Right lobe of liver (tissue), 6 donors: ENCODE data around the gene KATNBL1. TPM values are rescaled to one million over a fixed set of nuclear protein-coding genes. Genes with fewer than 3 reads are reported as not detected.

Experiments used
- ATAC-seq, 4 donors: fragments of 200-7000 bp; cut with Tn5 transposase; one replicate each; pipeline ENCODE4 v1.9.1; 2020; ENCODE audit warnings: mild to moderate bottlenecking in 4 of 4, moderate library complexity in 4 of 4
- DNase-seq, 3 donors: peaks; one replicate each; pipeline ENCODE4 v3.0.0-alpha.2; 2020
- H3K27ac ChIP-seq, 3 donors: fragments of 200-600 bp; one replicate each; pipeline ENCODE4 v1.8.0; 2022
- H3K27me3 ChIP-seq, 2 donors: fragments of 200-600 bp; one replicate each; pipeline ENCODE4 v1.8.0; 2022
- H3K36me3 ChIP-seq, 4 donors: fragments of 200-600 bp; sonication (generic) in 1 of 4; one replicate each; pipeline versions ENCODE4 v1.5.1 to v1.8.0; 2017 to 2022; ENCODE audit warnings: control low read depth in 1 of 4
- H3K4me1 ChIP-seq, 4 donors: fragments of 200-600 bp; sonication (generic) in 1 of 4; one replicate each; pipeline versions ENCODE4 v1.5.1 to v1.8.0; 2017 to 2022; ENCODE audit warnings: control low read depth in 1 of 4
- H3K4me3 ChIP-seq, 3 donors: fragments of 200-600 bp; one replicate each; pipeline ENCODE4 v1.8.0; 2022
- H3K9me3 ChIP-seq, 4 donors: fragments of 200-600 bp; sonication (generic) in 1 of 4; one replicate each; pipeline versions ENCODE4 v1.5.1 to v1.8.0; 2017 to 2022; ENCODE audit warnings: control low read depth in 1 of 4
- CTCF ChIP-seq, 4 donors: fragments of 200-600 bp in 3 of 4; fragments of 450-650 bp in 1 of 4; IDR thresholded peaks; one replicate each; pipeline versions ENCODE4 v1.5.1 to v1.8.0; 2016 to 2022; ENCODE audit warnings: antibody characterized with exemption in 4 of 4, mild to moderate bottlenecking in 2 of 4
- POLR2A ChIP-seq: fragments of 450-650 bp; IDR thresholded peaks from one replicate; pipeline ENCODE4 v1.6.1; 2017; ENCODE audit warnings: antibody characterized with exemption, mild to moderate bottlenecking
- WGBS: methylation state at CpG from one replicate; pipeline ENCODE4 v1.1.6; 2018; ENCODE audit warnings: low coverage, low lambda C conversion rate; ENCODE audit not compliant: insufficient coverage; ENCODE audit errors: missing lambda C conversion rate; 5-methylcytosine and 5-hydroxymethylcytosine counted together
- intact Hi-C, 2 donors: fragments of 100-400 bp; cut with DNase I; formaldehyde crosslinking; loops; one replicate each; pipeline versions ENCODE4 v1.11.2 to v1.14.1; 2022
- total RNA-seq, 6 experiments: library from RNA; depleted of rRNA in 2 of 6; stranded (reverse); fragments of >200 nt in 2 of 6; fragmentation: NEBNext Ultra II Directional in 3 of 6; extraction: Animal tissue kit (Norgen Biotek cat#: 25700) in 3 of 6; gene quantifications; one replicate each; pipeline versions ENCODE4 v1.1.0 to v1.2.4, GENCODE V29; 2016 to 2023
- donor health status: DM: no; HTN: yes; CAD: no.
- donor health status: DM: no; HTN: no; CAD: no.
- donor health status: DM: no; HTN: no; CAD: no.
- donor health status: DM: no; HTN: yes; CAD: no.
- donor health status: DM: no; HTN: yes; CAD: no.

Gene KATNBL1
- total RNA-seq, 6 experiments from 2014 or later: 12.4 to 22.4 (median 17.6) TPM

DNA sequence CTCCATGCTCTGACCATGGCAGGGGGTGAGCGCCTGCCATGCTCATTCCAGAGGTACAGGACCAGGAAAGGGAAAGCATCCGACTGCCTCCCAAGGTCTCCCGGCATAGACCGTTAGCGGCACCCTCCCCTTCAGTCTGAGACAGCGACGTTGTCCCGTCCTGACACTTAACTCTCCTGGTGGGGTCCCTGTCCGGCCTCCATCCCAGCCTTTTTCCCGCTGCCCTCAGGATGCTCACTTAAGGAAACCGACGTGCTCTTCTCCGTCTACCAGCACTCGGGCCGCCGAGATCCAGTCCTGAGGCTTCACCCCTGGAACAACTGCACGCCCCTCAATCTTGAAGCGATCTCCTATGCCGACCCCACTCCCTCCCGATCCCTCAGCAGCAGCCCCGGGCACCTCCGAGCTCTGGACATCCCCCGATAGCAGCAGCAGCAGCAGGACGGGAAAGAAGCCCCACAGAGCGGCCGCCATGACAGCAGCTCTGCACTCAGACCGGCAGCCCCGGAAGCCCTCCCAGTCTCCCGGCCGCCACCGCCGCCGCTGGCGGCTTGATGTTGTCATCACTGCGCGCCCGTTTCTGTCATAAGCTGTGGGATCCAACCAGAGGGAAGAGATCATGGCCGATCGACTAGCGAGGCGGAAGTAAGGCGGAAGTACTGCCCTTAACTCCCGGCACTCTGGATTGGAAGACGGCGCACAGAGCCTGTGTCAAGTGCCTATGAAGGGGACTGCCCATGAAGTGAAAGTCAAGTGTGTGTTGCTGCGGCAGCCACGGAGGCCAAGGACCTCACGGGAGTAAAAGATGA, 108.3 kb downstream of the KATNBL1 start, which contains the start of the genes EMC7 and PGBD4:
Gene EMC7 (minus strand): TSS at position 497 of the 809 bp plus-strand sequence. CDS start 23 bp downstream, at position 474.
Gene PGBD4 (plus strand): TSS at position 718 of the 809 bp plus-strand sequence. CDS start 449 bp downstream, outside the sequence.
- H3K4me3 ChIP-seq: peak within 1 kb of the TSS; percentile 63 to 90 (median 89)
- peak; percentile 98 to 99 (median 99) for DNase-seq
- TF ChIP-seq POLR2A (peak; percentile 90), CTCF (IDR thresholded peaks at IDR 0.05) (peak in 1 of 4 donors; percentile 4)
- peak; percentile 99 to 100 (median 100) for ATAC-seq
- no peaks in the 10 kb centered on the region for H3K27me3 ChIP-seq
- no peaks in the 10 kb centered on the region for H3K9me3 ChIP-seq
- no peaks in the 10 kb centered on the region for H3K36me3 ChIP-seq
- 0% methylated on average over 24 of the region's 48 CpGs for WGBS
- intact Hi-C loops: loop anchor here (10.0 kb wide), 2 partner anchors 103 to 123 kb away; partner anchors contain the start of gene EMC4 (in 1 of the 2)
- peak within 1 kb of the TSS; percentile 70 to 82 (median 73) for H3K27ac ChIP-seq
- peaks cover 0 to 11% (median 0%) of the 10 kb centered on the region in 4 donors for H3K4me1 ChIP-seq

GRCh38 chr15:34099914-34100313, 110.0 kb downstream of the KATNBL1 start:
- no peak for DNase-seq
- H3K4me3 ChIP-seq: no peak overlapping the region
- H3K9me3 ChIP-seq: no peaks in the 10 kb centered on the region
- no peak for ATAC-seq
- H3K27ac ChIP-seq: no peak overlapping the region
- 92% methylated on average over 5 of the region's 5 CpGs for WGBS
- H3K4me1 ChIP-seq: peaks cover 0 to 11% (median 0%) of the 10 kb centered on the region in 4 donors
- H3K36me3 ChIP-seq: peaks cover 0 to 7% (median 0%) of the 10 kb centered on the region in 4 donors
- no peaks in the 10 kb centered on the region for H3K27me3 ChIP-seq
- intact Hi-C loops: loop anchor here (10.0 kb wide), 2 partner anchors 105 to 125 kb away; partner anchors contain the start of gene EMC4 (in 1 of the 2)
- TF ChIP-seq POLR2A: no peak
- TF ChIP-seq CTCF (IDR thresholded peaks at IDR 0.05): no peak

Other genes starting within 250 kb of the KATNBL1 start
- not detected for gene CHRM5, start 241.6 kb downstream of the KATNBL1 start, total RNA-seq
- 10 to 100 TPM in 3 of 6 experiments, 1 to 10 TPM in 3; 8.2 to 10.2 (median 9.4) TPM for gene AVEN, start 170.9 kb downstream of the KATNBL1 start, total RNA-seq
- 10 to 100 TPM; 30.4 to 49.4 (median 41.6) TPM for gene EMC7, start 108.2 kb downstream of the KATNBL1 start, total RNA-seq
- gene PGBD4, start 108.0 kb downstream of the KATNBL1 start, total RNA-seq: under 1 TPM; 0.56 to 0.98 (median 0.83) TPM
- gene EMC4, start 14.9 kb upstream of the KATNBL1 start, total RNA-seq: 100 to 1,000 TPM in 1 of 6 experiments, 10 to 100 TPM in 5; 39.3 to 111 (median 49.7) TPM
- gene SLC12A6, start 127.7 kb upstream of the KATNBL1 start, total RNA-seq: 10 to 100 TPM in 1 of 6 experiments, 1 to 10 TPM in 5; 5.6 to 10.9 (median 7.5) TPM
- 100 to 1,000 TPM in 2 of 6 experiments, 10 to 100 TPM in 4; 59.2 to 177 (median 79.2) TPM for gene NOP10, start 133.0 kb upstream of the KATNBL1 start, total RNA-seq
- not detected for gene NUTM1, start 133.2 kb upstream of the KATNBL1 start, total RNA-seq
- 1 to 10 TPM; 3.2 to 6.7 (median 4.5) TPM for gene LPCAT4, start 157.1 kb upstream of the KATNBL1 start, total RNA-seq
- 10 to 100 TPM in 4 of 6 experiments, 1 to 10 TPM in 2; 8.8 to 24.3 (median 16.3) TPM for gene GOLGA8A, start 227.7 kb upstream of the KATNBL1 start, total RNA-seq